ENCODE results near the gene LCE3D.

LCE3D gene

GRCh38 chr1:152533327-152533938 is 46.9 kb downstream of the LCE3D start:
- H3K9me3 ChIP-seq = peaks cover 9% of the 10 kb centered on the region
- no peaks in the 10 kb centered on the region for H3K27me3 ChIP-seq
- H3K27ac ChIP-seq = no peak overlapping the region
- no peaks in the 10 kb centered on the region for H3K4me1 ChIP-seq
- H3K36me3 ChIP-seq = no peaks in the 10 kb centered on the region
- no peaks in the 10 kb centered on the region for H4K20me1 ChIP-seq
- H3K9ac ChIP-seq = no peak overlapping the region
- TF ChIP-seq Cebpa-rat (IDR thresholded peaks at IDR 0.05) = no peak
- no peak overlapping the region for H3K4me2 ChIP-seq
- H3K4me3 ChIP-seq = no peak overlapping the region

Data from BLaER1 (cell line).